NB4 (cell line): Measurements from ENCODE around the gene IQCE.

ENCODE experiments used
- POLR2A ChIP-seq: IDR thresholded peaks from 2 replicates; pipeline ENCODE4 v1.6.1; 2011; ENCODE audit warnings: mild to moderate bottlenecking; ENCODE audit not compliant: insufficient read length; ENCODE audit errors: extremely low read depth
- TF ChIP-seq, protein P1 (sequence below): IDR thresholded peaks from one replicate; pipeline ENCODE4 v1.5.1; 2012; ENCODE audit warnings: low read depth, low read length

DNA sequence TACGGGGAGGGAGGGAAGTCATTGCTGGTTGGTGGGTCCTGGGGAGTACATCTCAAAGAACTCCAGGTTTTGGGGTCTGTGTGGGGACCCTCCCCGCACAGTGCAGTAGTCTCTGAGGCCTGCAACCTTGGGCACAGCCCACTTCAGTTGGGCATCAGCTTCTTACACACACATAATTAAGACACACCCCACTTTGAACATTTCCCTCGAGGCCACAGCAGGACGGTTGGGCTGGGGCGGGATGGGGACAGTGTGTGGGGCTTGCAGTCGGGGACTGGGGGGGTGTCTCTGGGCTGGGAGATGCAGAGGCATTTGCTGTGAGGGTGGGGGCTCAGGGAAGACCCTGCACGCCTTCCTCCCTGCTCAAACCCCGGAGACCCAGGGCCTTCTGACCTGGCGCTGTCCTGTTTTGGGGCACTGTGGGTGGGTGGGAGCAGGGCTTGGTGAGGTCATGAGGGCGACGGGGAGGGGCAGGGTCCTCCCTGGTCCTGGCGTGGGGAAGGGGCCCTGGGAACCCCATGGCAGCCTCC is 38.0 kb upstream of the IQCE start:
- TF ChIP-seq, protein P1, sequence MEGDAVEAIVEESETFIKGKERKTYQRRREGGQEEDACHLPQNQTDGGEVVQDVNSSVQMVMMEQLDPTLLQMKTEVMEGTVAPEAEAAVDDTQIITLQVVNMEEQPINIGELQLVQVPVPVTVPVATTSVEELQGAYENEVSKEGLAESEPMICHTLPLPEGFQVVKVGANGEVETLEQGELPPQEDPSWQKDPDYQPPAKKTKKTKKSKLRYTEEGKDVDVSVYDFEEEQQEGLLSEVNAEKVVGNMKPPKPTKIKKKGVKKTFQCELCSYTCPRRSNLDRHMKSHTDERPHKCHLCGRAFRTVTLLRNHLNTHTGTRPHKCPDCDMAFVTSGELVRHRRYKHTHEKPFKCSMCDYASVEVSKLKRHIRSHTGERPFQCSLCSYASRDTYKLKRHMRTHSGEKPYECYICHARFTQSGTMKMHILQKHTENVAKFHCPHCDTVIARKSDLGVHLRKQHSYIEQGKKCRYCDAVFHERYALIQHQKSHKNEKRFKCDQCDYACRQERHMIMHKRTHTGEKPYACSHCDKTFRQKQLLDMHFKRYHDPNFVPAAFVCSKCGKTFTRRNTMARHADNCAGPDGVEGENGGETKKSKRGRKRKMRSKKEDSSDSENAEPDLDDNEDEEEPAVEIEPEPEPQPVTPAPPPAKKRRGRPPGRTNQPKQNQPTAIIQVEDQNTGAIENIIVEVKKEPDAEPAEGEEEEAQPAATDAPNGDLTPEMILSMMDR: no peak
- no peak for TF ChIP-seq POLR2A
